Stimulated activated CD4-positive, alpha-beta T cell treated with anti-CD3 and anti-CD28 coated beads, TNF-alpha, amount 100 ng/mL, for 4 hours (primary cell): ENCODE data around the gene ATP5ME.
"Not testable (repeated sequence)": the region's sequence is repeated elsewhere in the genome, so short reads cannot be mapped to it uniquely, and the experiment has no call there.

Source experiments
- DNase-seq, 3 experiments: peaks; one replicate each; pipeline ENCODE4 v3.0.0-alpha.2; 2020; ENCODE audit warnings: low read depth in 3 of 3

Gene ATP5ME

GRCh38 chr4:674172-675035, at the start of gene ATP5ME, which contains the start of gene MYL5:
Gene ATP5ME, minus strand, starts transcription at chr4:674276. Its CDS starts 29 bp downstream, at chr4:674247.
Gene MYL5, plus strand, starts transcription at chr4:674542. Its CDS starts 3,485 bp downstream, at chr4:678027.
- peak; percentile 94 to 97 (median 96) for DNase-seq

GRCh38 chr4:722851-723360, 48.8 kb upstream of the ATP5ME start:
- no peak for DNase-seq

GRCh38 chr4:722169-722725, 48.2 kb upstream of the ATP5ME start:
- DNase-seq: no peak

GRCh38 chr4:721261-722168, 47.4 kb upstream of the ATP5ME start:
- DNase-seq: no peak

- DNase-seq: no peak
Measured at GRCh38 chr4:720111-720860, 46.2 kb upstream of the ATP5ME start.

- DNase-seq: no peak
Measured at GRCh38 chr4:718460-718859, 44.4 kb upstream of the ATP5ME start.

- no peak for DNase-seq
Measured at GRCh38 chr4:717601-718320, 43.7 kb upstream of the ATP5ME start.

- no peak for DNase-seq
Measured at GRCh38 chr4:714087-714486, 40.0 kb upstream of the ATP5ME start.

- DNase-seq: no peak
Measured at GRCh38 chr4:712916-713632, 39.0 kb upstream of the ATP5ME start.

- DNase-seq: no peak
Measured at GRCh38 chr4:712093-712492, 38.0 kb upstream of the ATP5ME start.

GRCh38 chr4:710916-711315, 36.8 kb upstream of the ATP5ME start:
- no peak for DNase-seq

GRCh38 chr4:710116-710515, 36.0 kb upstream of the ATP5ME start:
- DNase-seq: no peak

GRCh38 chr4:709348-709747, 35.3 kb upstream of the ATP5ME start:
- DNase-seq: no peak

GRCh38 chr4:708631-708933, 34.5 kb upstream of the ATP5ME start:
- DNase-seq: no peak

- DNase-seq: no peak
Measured at GRCh38 chr4:707929-708630, 34.0 kb upstream of the ATP5ME start.

- DNase-seq: no peak
Measured at GRCh38 chr4:706834-707598, 32.9 kb upstream of the ATP5ME start.

- not testable (repeated sequence) for DNase-seq
Measured at GRCh38 chr4:706083-706633, 32.1 kb upstream of the ATP5ME start.
